HEK293 (cell line): ENCODE data around the gene STBD1.

Experiments used
- BCL11A ChIP-seq: fragments of 450-650 bp; formaldehyde crosslinking; IDR thresholded peaks from 2 replicates; pipeline ENCODE4 v1.5.1; 2016; ENCODE audit warnings: low read depth, missing biosample characterization, missing genetic modification characterization
- CTCF ChIP-seq: fragments of 450-650 bp; formaldehyde crosslinking; IDR thresholded peaks from 2 replicates; pipeline ENCODE4 v1.5.1; 2016; ENCODE audit warnings: missing biosample characterization, missing genetic modification characterization
- REST ChIP-seq: fragments of 450-650 bp; formaldehyde crosslinking; IDR thresholded peaks from 2 replicates; pipeline ENCODE4 v1.5.1; 2016; ENCODE audit warnings: missing biosample characterization, missing genetic modification characterization
- ZFP41 ChIP-seq: fragments of 450-650 bp; formaldehyde crosslinking; IDR thresholded peaks from 2 replicates; pipeline ENCODE4 v1.5.1; 2016; ENCODE audit warnings: missing biosample characterization, missing genetic modification characterization, borderline replicate concordance
- ZNF274 ChIP-seq, 2 experiments: fragments of 200-500 bp in 1 of 2; fragments of 450-650 bp in 1 of 2; sonication (Bioruptor generic) in 1 of 2; formaldehyde crosslinking in 1 of 2; IDR thresholded peaks; 2 replicates each; pipeline versions ENCODE4 v1.5.1 to v1.6.1; 2014 to 2016; ENCODE audit warnings: borderline replicate concordance in 1 of 2, inconsistent platforms in 1 of 2, low read length in 1 of 2, missing biosample characterization in 1 of 2, missing genetic modification characterization in 1 of 2
- ZNF488 ChIP-seq: fragments of 450-650 bp; formaldehyde crosslinking; IDR thresholded peaks from 2 replicates; pipeline ENCODE4 v1.5.1; 2016; ENCODE audit warnings: missing biosample characterization, missing genetic modification characterization

- TF ChIP-seq ZNF274 (IDR thresholded peaks at IDR 0.05; ENCODE audit: low read length) (no peak), ZNF274 (tag by site-specific recombination; IDR thresholded peaks at IDR 0.05; ENCODE audit: borderline replicate concordance) (no peak), BCL11A (tag by site-specific recombination) (no peak), ZNF488 (tag by site-specific recombination) (no peak), REST (tag by site-specific recombination) (no peak), ZFP41 (no peak), CTCF (tag by site-specific recombination) (no peak)
Measured at GRCh38 chr4:76315267-76315918, 8.9 kb downstream of the STBD1 start.
